DMS53 (cell line): ENCODE measurements around the gene ZNF282.
"Not testable (repeated sequence)": the region's sequence is repeated elsewhere in the genome, so short reads cannot be mapped to it uniquely, and the experiment has no call there.

Experiments used
- DNase-seq: peaks from one replicate; lab custom pipeline; 2025; lab: John Stamatoyannopoulos, UW

ZNF282 gene

GRCh38 chr7:149225106-149225505 lies 29.8 kb downstream of the ZNF282 start:
- DNase-seq = no peak

GRCh38 chr7:149225656-149226055 lies 30.3 kb downstream of the ZNF282 start:
- DNase-seq = no peak

- DNase-seq = not testable (repeated sequence)
Measured at GRCh38 chr7:149226366-149226765, 31.0 kb downstream of the ZNF282 start.

- DNase-seq = no peak
Measured at GRCh38 chr7:149226840-149227494, 31.6 kb downstream of the ZNF282 start.

- DNase-seq = peak; percentile 45
Measured at GRCh38 chr7:149228831-149229471, 33.6 kb downstream of the ZNF282 start.

GRCh38 chr7:149229526-149229925 lies 34.2 kb downstream of the ZNF282 start:
- peak; percentile 28 for DNase-seq

- no peak for DNase-seq
Measured at GRCh38 chr7:149232362-149232761, 37.0 kb downstream of the ZNF282 start.

- not testable (repeated sequence) for DNase-seq
Measured at GRCh38 chr7:149233655-149234204, 38.4 kb downstream of the ZNF282 start.

GRCh38 chr7:149237502-149237901 lies 42.2 kb downstream of the ZNF282 start:
- no peak for DNase-seq

- peak; percentile 70 for DNase-seq
Measured at GRCh38 chr7:149238051-149238450, 42.7 kb downstream of the ZNF282 start.

- peak; percentile 98 for DNase-seq
Measured at GRCh38 chr7:149239345-149240143, 44.2 kb downstream of the ZNF282 start, which contains the start of gene ZNF212. TSS of gene ZNF212 (plus strand) at chr7:149239651. CDS start at chr7:149239779, 128 bp downstream.

GRCh38 chr7:149240637-149241036 lies 45.3 kb downstream of the ZNF282 start:
- DNase-seq = no peak

- DNase-seq = no peak
Measured at GRCh38 chr7:149241696-149242095, 46.4 kb downstream of the ZNF282 start.

GRCh38 chr7:149245244-149245643 lies 49.9 kb downstream of the ZNF282 start:
- no peak for DNase-seq

- DNase-seq = no peak
Measured at GRCh38 chr7:149245744-149246143, 50.4 kb downstream of the ZNF282 start.

- DNase-seq = no peak
Measured at GRCh38 chr7:149248777-149249176, 53.4 kb downstream of the ZNF282 start.

GRCh38 chr7:149250151-149250550 lies 54.8 kb downstream of the ZNF282 start:
- DNase-seq = not testable (repeated sequence)

GRCh38 chr7:149251518-149251917 lies 56.2 kb downstream of the ZNF282 start:
- not testable (repeated sequence) for DNase-seq

GRCh38 chr7:149252378-149252777 lies 57.0 kb downstream of the ZNF282 start:
- no peak for DNase-seq

- no peak for DNase-seq
Measured at GRCh38 chr7:149253665-149254064, 58.3 kb downstream of the ZNF282 start.

- DNase-seq = no peak
Measured at GRCh38 chr7:149254181-149254858, 59.0 kb downstream of the ZNF282 start.

- DNase-seq = no peak
Measured at GRCh38 chr7:149255174-149255573, 59.8 kb downstream of the ZNF282 start.
